Bone marrow (tissue), 2 donors: ENCODE results near the gene COL8A2.
"Not testable (repeated sequence)": the region's sequence is repeated elsewhere in the genome, so short reads cannot be mapped to it uniquely, and the experiment has no call there.

Source experiments
- DNase-seq, 2 donors: peaks; one replicate each; lab custom pipeline; 2025; lab: John Stamatoyannopoulos, UW

Gene COL8A2

GRCh38 chr1:36125129-36125991 lies at the start of gene COL8A2:
Gene COL8A2 (minus strand): TSS chr1:36125222. CDS start chr1:36100242, 24,980 bp downstream.
- no peak for DNase-seq

GRCh38 chr1:36174713-36175112 lies 49.7 kb upstream of the COL8A2 start:
- DNase-seq: no peak

- DNase-seq: no peak
Measured at GRCh38 chr1:36172983-36173382, 48.0 kb upstream of the COL8A2 start.

- DNase-seq: no peak
Measured at GRCh38 chr1:36172017-36172747, 47.2 kb upstream of the COL8A2 start.

- no peak for DNase-seq
Measured at GRCh38 chr1:36170643-36171412, 45.8 kb upstream of the COL8A2 start.

GRCh38 chr1:36168514-36168913 lies 43.5 kb upstream of the COL8A2 start:
- DNase-seq: no peak

GRCh38 chr1:36166938-36167905 lies 42.2 kb upstream of the COL8A2 start:
- no peak for DNase-seq

GRCh38 chr1:36166136-36166535 lies 41.1 kb upstream of the COL8A2 start:
- no peak for DNase-seq

GRCh38 chr1:36165145-36165544 lies 40.1 kb upstream of the COL8A2 start:
- no peak for DNase-seq

- DNase-seq: no peak
Measured at GRCh38 chr1:36164361-36164760, 39.3 kb upstream of the COL8A2 start.

- DNase-seq: no peak
Measured at GRCh38 chr1:36163426-36163825, 38.4 kb upstream of the COL8A2 start.

GRCh38 chr1:36162680-36163239 lies 37.7 kb upstream of the COL8A2 start:
- no peak for DNase-seq

- peak; percentile 7 to 22 for DNase-seq
Measured at GRCh38 chr1:36161641-36162531, 36.9 kb upstream of the COL8A2 start.

- peak; percentile 29 to 59 for DNase-seq
Measured at GRCh38 chr1:36160949-36161485, 36.0 kb upstream of the COL8A2 start.

GRCh38 chr1:36160388-36160948 lies 35.4 kb upstream of the COL8A2 start:
- no peak for DNase-seq

- no peak for DNase-seq
Measured at GRCh38 chr1:36159614-36160387, 34.8 kb upstream of the COL8A2 start.

- not testable (repeated sequence) for DNase-seq
Measured at GRCh38 chr1:36158827-36159252, 33.8 kb upstream of the COL8A2 start.
